ENCODE measurements around the gene PIEZO1.

The PIEZO1 gene

GRCh38 chr16:88748364-88748763 lies 36.7 kb downstream of the PIEZO1 start:
- DNase-seq = no peak

GRCh38 chr16:88747588-88748301 lies 37.3 kb downstream of the PIEZO1 start:
- DNase-seq = no peak

- no peak for DNase-seq
Measured at GRCh38 chr16:88746506-88746905, 38.5 kb downstream of the PIEZO1 start.

- DNase-seq = no peak
Measured at GRCh38 chr16:88744577-88745521, 40.2 kb downstream of the PIEZO1 start.

- DNase-seq = peak; percentile 10 to 81 (median 67)
Measured at GRCh38 chr16:88743693-88744576, 41.1 kb downstream of the PIEZO1 start.

GRCh38 chr16:88742896-88743605 lies 42.0 kb downstream of the PIEZO1 start:
- DNase-seq = no peak

- no peak for DNase-seq
Measured at GRCh38 chr16:88741368-88741767, 43.7 kb downstream of the PIEZO1 start.

GRCh38 chr16:88740727-88741055 lies 44.3 kb downstream of the PIEZO1 start:
- no peak for DNase-seq

GRCh38 chr16:88739977-88740726 lies 44.9 kb downstream of the PIEZO1 start:
- no peak for DNase-seq

GRCh38 chr16:88739139-88739976 lies 45.7 kb downstream of the PIEZO1 start:
- no peak for DNase-seq

GRCh38 chr16:88738151-88739084 lies 46.6 kb downstream of the PIEZO1 start:
- no peak for DNase-seq

GRCh38 chr16:88737298-88738150 lies 47.5 kb downstream of the PIEZO1 start:
- DNase-seq = peak; percentile 20 to 81 (median 68)

GRCh38 chr16:88736496-88736895 lies 48.5 kb downstream of the PIEZO1 start:
- DNase-seq = no peak

GRCh38 chr16:88736088-88736487 lies 48.9 kb downstream of the PIEZO1 start:
- DNase-seq = no peak

GRCh38 chr16:88735616-88736015 lies 49.4 kb downstream of the PIEZO1 start:
- DNase-seq = no peak

- no peak for DNase-seq
Measured at GRCh38 chr16:88735121-88735520, 49.9 kb downstream of the PIEZO1 start.

GRCh38 chr16:88734361-88734728 lies 50.7 kb downstream of the PIEZO1 start:
- DNase-seq = no peak

- no peak for DNase-seq
Measured at GRCh38 chr16:88733630-88734360, 51.2 kb downstream of the PIEZO1 start.

Data from stimulated activated naive CD4-positive, alpha-beta T cell (primary cell).